Body of pancreas (tissue), 4 donors: Measurements from ENCODE around the gene GFAP. TPM values are rescaled to one million over a fixed set of nuclear protein-coding genes. Genes with fewer than 3 reads are reported as not detected.

Experiments used
- ATAC-seq: fragments of 150-250 bp; one replicate; pipeline ENCODE4 v1.9.1; 2016
- DNase-seq, 4 donors: peaks; one replicate each; pipeline ENCODE4 v3.0.0-alpha.2; 2019
- H3K27ac ChIP-seq, 4 donors: fragments of 200-600 bp; sonication (generic); 1 replicate in 3 of 4; 2 replicates in 1 of 4; pipeline versions ENCODE4 v1.5.1 to v1.6.1; 2016 to 2019; ENCODE audit warnings: mild to moderate bottlenecking in 1 of 4, mixed read lengths in 1 of 4, moderate library complexity in 1 of 4
- H3K27me3 ChIP-seq, 2 donors: fragments of 200-600 bp; sonication (generic); one replicate each; pipeline ENCODE4 v1.6.0; 2016; ENCODE audit warnings: mild to moderate bottlenecking in 1 of 2
- H3K36me3 ChIP-seq, 2 donors: fragments of 200-600 bp; sonication (generic); replicated peaks in 1 of 2; 2 replicates each; pipeline ENCODE4 v1.5.1; 2016; ENCODE audit warnings: low read depth in 2 of 2; ENCODE audit not compliant: insufficient read depth in 1 of 2
- H3K4me1 ChIP-seq: fragments of 200-600 bp; sonication (generic); one replicate; pipeline ENCODE4 v1.6.0; 2016
- H3K4me3 ChIP-seq, 2 donors: fragments of 200-600 bp; sonication (generic); 1 replicate in 1 of 2; 2 replicates in 1 of 2; pipeline ENCODE4 v1.5.1; 2016 to 2019
- H3K9me3 ChIP-seq, 3 donors: fragments of 200-600 bp; sonication (generic); 1 replicate in 2 of 3; 2 replicates in 1 of 3; pipeline ENCODE4 v1.5.1; 2016
- POLR2A ChIP-seq, 3 donors: fragments of 450-650 bp; IDR thresholded peaks; one replicate each; pipeline ENCODE4 v1.6.1; 2016; ENCODE audit warnings: antibody characterized with exemption in 3 of 3, mild to moderate bottlenecking in 2 of 3
- whole genome bisulfite sequencing, 2 donors: methylation state at CpG; one replicate each; pipeline ENCODE4 v1.1.5; 2017; 5-methylcytosine and 5-hydroxymethylcytosine counted together
- intact Hi-C: fragments of 100-400 bp; cut with DNase I; formaldehyde crosslinking; loops from one replicate; pipeline ENCODE4 v1.15.1; 2023
- total RNA-seq, 2 donors: library from RNA; depleted of rRNA; stranded (reverse); fragments of >200 nt; gene quantifications; one replicate each; pipeline ENCODE4 v1.1.0, GENCODE V29; 2016
- TF ChIP-seq, protein P1 (sequence below), 7 experiments: fragments of 450-650 bp in 4 of 7; fragments of 200-600 bp in 3 of 7; sonication (generic) in 3 of 7; IDR thresholded peaks; one replicate each; pipeline ENCODE4 v1.5.1; 2016 to 2019; ENCODE audit warnings: antibody characterized with exemption in 7 of 7

The GFAP gene
- total RNA-seq, 2 donors from 2014 or later = 2.0 to 7.0 TPM

DNA sequence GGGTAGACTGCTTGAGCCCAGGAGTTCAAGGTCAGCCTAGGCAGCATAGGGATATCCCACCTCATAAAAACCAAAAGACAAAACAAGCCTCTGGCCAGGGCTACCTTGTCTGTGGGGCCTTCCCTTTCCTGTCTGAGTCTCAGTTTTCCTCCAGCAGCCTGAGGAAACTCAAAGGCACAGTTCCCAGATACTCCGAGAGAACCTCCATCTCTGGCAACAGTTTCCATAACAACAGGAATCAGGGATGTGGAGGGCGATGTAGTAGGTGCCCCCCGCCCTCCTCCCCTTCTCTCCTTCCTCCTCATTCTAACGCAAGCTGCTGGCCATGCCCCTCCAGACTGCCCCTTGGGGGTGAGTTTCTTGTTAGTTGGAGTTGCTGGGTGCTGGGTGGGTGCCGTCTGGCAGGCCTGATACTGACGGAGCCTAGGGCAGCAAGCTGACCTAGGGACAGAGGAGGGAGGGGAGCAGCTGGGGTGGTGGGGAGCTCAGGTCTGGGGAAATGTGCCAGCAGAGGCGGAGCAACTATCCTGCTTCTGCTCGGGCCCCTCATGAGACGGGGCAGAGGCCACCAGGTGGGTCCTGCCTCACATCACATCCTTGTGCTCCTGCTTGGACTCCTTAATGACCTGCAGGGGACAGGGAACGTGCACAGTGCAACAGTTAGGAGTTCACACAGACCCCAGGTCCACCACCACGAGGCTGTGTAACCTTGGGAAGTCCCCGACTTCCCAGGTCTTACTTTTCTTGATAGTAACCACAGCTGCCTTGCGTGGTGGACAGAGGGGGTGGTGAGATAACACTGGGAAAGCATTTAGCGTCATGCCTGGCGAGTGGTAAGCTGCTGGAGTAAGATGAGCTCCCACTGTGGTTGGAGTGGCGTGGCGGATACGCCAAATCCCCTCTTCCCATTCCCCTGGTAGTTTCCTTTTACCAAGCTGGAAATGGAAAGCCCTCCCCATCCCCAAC, 8.3 kb downstream of the GFAP start:
- intact Hi-C loops = no loop called here
- Histone ChIP-seq H3K27ac (no peak overlapping the region), H3K27me3 (no peaks in the 10 kb centered on the region), H3K36me3 (no peaks in the 10 kb centered on the region), H3K4me1 (peaks cover 10% of the 10 kb centered on the region), H3K4me3 (no peak overlapping the region), H3K9me3 (no peaks in the 10 kb centered on the region)
- DNase-seq (no peak), ATAC-seq (no peak)
- WGBS, 2 donors = 60 to 65% methylated on average over 14 to 18 of the region's 18 CpGs
- no peak for TF ChIP-seq POLR2A (IDR thresholded peaks at IDR 0.05)
- TF ChIP-seq, protein P1, sequence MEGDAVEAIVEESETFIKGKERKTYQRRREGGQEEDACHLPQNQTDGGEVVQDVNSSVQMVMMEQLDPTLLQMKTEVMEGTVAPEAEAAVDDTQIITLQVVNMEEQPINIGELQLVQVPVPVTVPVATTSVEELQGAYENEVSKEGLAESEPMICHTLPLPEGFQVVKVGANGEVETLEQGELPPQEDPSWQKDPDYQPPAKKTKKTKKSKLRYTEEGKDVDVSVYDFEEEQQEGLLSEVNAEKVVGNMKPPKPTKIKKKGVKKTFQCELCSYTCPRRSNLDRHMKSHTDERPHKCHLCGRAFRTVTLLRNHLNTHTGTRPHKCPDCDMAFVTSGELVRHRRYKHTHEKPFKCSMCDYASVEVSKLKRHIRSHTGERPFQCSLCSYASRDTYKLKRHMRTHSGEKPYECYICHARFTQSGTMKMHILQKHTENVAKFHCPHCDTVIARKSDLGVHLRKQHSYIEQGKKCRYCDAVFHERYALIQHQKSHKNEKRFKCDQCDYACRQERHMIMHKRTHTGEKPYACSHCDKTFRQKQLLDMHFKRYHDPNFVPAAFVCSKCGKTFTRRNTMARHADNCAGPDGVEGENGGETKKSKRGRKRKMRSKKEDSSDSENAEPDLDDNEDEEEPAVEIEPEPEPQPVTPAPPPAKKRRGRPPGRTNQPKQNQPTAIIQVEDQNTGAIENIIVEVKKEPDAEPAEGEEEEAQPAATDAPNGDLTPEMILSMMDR (IDR thresholded peaks at IDR 0.05) = no peak

GRCh38 chr17:44906010-44906646, 9.2 kb downstream of the GFAP start:
- DNase-seq = no peak
- Histone ChIP-seq H3K9me3 (no peaks in the 10 kb centered on the region), H3K36me3 (no peaks in the 10 kb centered on the region), H3K4me3 (no peak overlapping the region), H3K27ac (no peak overlapping the region), H3K4me1 (peaks cover 3% of the 10 kb centered on the region), H3K27me3 (no peaks in the 10 kb centered on the region)
- TF ChIP-seq, protein P1 (IDR thresholded peaks at IDR 0.05) = no peak
- TF ChIP-seq POLR2A (IDR thresholded peaks at IDR 0.05) = no peak
- intact Hi-C loops = no loop called here
- 71 to 75% methylated on average over 7 to 10 of the region's 10 CpGs for WGBS, 2 donors
- no peak for ATAC-seq

- DNase-seq = no peak
These were observed 10.0 kb downstream of the GFAP start for GRCh38 chr17:44905006-44906000.

More at GRCh38 chr17:44905006-44906000, 10.0 kb downstream of the GFAP start:
- ATAC-seq = no peak
- TF ChIP-seq, protein P1 (IDR thresholded peaks at IDR 0.05) = no peak
- TF ChIP-seq POLR2A (IDR thresholded peaks at IDR 0.05) = no peak
- no peak overlapping the region for H3K4me3 ChIP-seq
- no peaks in the 10 kb centered on the region for H3K27me3 ChIP-seq
- intact Hi-C loops = no loop called here
- no peaks in the 10 kb centered on the region for H3K36me3 ChIP-seq
- peaks cover under 1% of the 10 kb centered on the region for H3K4me1 ChIP-seq
- 58 to 69% methylated on average over 8 to 9 of the region's 9 CpGs for WGBS, 2 donors
- no peak overlapping the region for H3K27ac ChIP-seq
- no peaks in the 10 kb centered on the region for H3K9me3 ChIP-seq
